ENCODE data around the gene SLC37A1.
A peak's percentile ranks its signal among the peaks of the same experiment; 100 is the strongest.
"Not testable (repeated sequence)": the region's sequence is repeated elsewhere in the genome, so short reads cannot be mapped to it uniquely, and the experiment has no call there.

SLC37A1 gene

GRCh38 chr21:42597487-42598158, 84.0 kb downstream of the SLC37A1 start:
- DNase-seq, result no peak

- DNase-seq, result no peak
Observed at GRCh38 chr21:42598159-42598735, 84.6 kb downstream of the SLC37A1 start.

GRCh38 chr21:42599486-42599885, 85.8 kb downstream of the SLC37A1 start:
- no peak for DNase-seq

- DNase-seq, result no peak
Observed at GRCh38 chr21:42599962-42600361, 86.3 kb downstream of the SLC37A1 start.

- no peak for DNase-seq
Observed at GRCh38 chr21:42601656-42602055, 88.0 kb downstream of the SLC37A1 start.

GRCh38 chr21:42607102-42607501, 93.5 kb downstream of the SLC37A1 start:
- DNase-seq, result no peak

GRCh38 chr21:42607525-42608102, 94.0 kb downstream of the SLC37A1 start:
- DNase-seq, result no peak

- DNase-seq, result no peak
Observed at GRCh38 chr21:42608446-42608845, 94.8 kb downstream of the SLC37A1 start.

GRCh38 chr21:42609811-42610210, 96.2 kb downstream of the SLC37A1 start:
- DNase-seq, result no peak

- DNase-seq, result no peak
Observed at GRCh38 chr21:42611852-42612251, 98.2 kb downstream of the SLC37A1 start.

GRCh38 chr21:42612390-42612789, 98.7 kb downstream of the SLC37A1 start:
- no peak for DNase-seq

GRCh38 chr21:42613756-42614155, 100.1 kb downstream of the SLC37A1 start:
- DNase-seq, result no peak

- DNase-seq, result no peak
Observed at GRCh38 chr21:42614396-42614795, 100.7 kb downstream of the SLC37A1 start.

- DNase-seq, result peak in 1 of 2 experiments; percentile 9
Observed at GRCh38 chr21:42614811-42615351, 101.2 kb downstream of the SLC37A1 start.

GRCh38 chr21:42615377-42615776, 101.7 kb downstream of the SLC37A1 start:
- DNase-seq, result not testable (repeated sequence)

- DNase-seq, result no peak
Observed at GRCh38 chr21:42615924-42616323, 102.3 kb downstream of the SLC37A1 start.

- DNase-seq, result no peak
Observed at GRCh38 chr21:42616446-42616845, 102.8 kb downstream of the SLC37A1 start.

GRCh38 chr21:42616941-42617340, 103.3 kb downstream of the SLC37A1 start:
- DNase-seq, result no peak

- no peak for DNase-seq
Observed at GRCh38 chr21:42617486-42617885, 103.8 kb downstream of the SLC37A1 start.

- DNase-seq, result no peak
Observed at GRCh38 chr21:42618707-42619102, 105.1 kb downstream of the SLC37A1 start.

GRCh38 chr21:42619166-42619565, 105.5 kb downstream of the SLC37A1 start:
- DNase-seq, result no peak

GRCh38 chr21:42619841-42620240, 106.2 kb downstream of the SLC37A1 start:
- DNase-seq, result no peak

- no peak for DNase-seq
Observed at GRCh38 chr21:42621166-42621818, 107.6 kb downstream of the SLC37A1 start.

- no peak for DNase-seq
Observed at GRCh38 chr21:42621819-42622177, 108.1 kb downstream of the SLC37A1 start.

Measured in NCI-H524 (cell line).